ENCODE measurements around the gene RBP4. TPM values are rescaled to one million over a fixed set of nuclear protein-coding genes. Genes with fewer than 3 reads are reported as not detected.

Gene RBP4
- total RNA-seq, 1 donor from 2014 or later: not detected

GRCh38 chr10:93570383-93570782 is 30.7 kb downstream of the RBP4 start:
- Mint-ChIP-seq H3K4me3 (no peak overlapping the region), H3K27me3 (ENCODE audit: insufficient read depth) (peaks cover 41% of the 10 kb centered on the region)

GRCh38 chr10:93568105-93568390 is 33.0 kb downstream of the RBP4 start:
- Mint-ChIP-seq H3K27me3 (ENCODE audit: insufficient read depth) (peaks cover 52% of the 10 kb centered on the region), H3K9me3 (no peaks in the 10 kb centered on the region), H3K4me1 (ENCODE audit: low read depth) (no peaks in the 10 kb centered on the region), H3K4me3 (no peak overlapping the region), H3K36me3 (ENCODE audit: low read depth) (no peaks in the 10 kb centered on the region), H3K27ac (no peak overlapping the region)
- no peak for DNase-seq (ENCODE audit: low spot score)
- intact Hi-C loops (cut with micrococcal nuclease): no loop called here

More at GRCh38 chr10:93570383-93570782, 30.7 kb downstream of the RBP4 start:
- H3K4me1 Mint-ChIP-seq (ENCODE audit: low read depth): no peaks in the 10 kb centered on the region
- no peak overlapping the region for H3K27ac Mint-ChIP-seq
- no peaks in the 10 kb centered on the region for H3K36me3 Mint-ChIP-seq (ENCODE audit: low read depth)
- H3K9me3 Mint-ChIP-seq: no peaks in the 10 kb centered on the region
- DNase-seq (ENCODE audit: low spot score): no peak
- intact Hi-C loops (cut with micrococcal nuclease): no loop called here

DNA sequence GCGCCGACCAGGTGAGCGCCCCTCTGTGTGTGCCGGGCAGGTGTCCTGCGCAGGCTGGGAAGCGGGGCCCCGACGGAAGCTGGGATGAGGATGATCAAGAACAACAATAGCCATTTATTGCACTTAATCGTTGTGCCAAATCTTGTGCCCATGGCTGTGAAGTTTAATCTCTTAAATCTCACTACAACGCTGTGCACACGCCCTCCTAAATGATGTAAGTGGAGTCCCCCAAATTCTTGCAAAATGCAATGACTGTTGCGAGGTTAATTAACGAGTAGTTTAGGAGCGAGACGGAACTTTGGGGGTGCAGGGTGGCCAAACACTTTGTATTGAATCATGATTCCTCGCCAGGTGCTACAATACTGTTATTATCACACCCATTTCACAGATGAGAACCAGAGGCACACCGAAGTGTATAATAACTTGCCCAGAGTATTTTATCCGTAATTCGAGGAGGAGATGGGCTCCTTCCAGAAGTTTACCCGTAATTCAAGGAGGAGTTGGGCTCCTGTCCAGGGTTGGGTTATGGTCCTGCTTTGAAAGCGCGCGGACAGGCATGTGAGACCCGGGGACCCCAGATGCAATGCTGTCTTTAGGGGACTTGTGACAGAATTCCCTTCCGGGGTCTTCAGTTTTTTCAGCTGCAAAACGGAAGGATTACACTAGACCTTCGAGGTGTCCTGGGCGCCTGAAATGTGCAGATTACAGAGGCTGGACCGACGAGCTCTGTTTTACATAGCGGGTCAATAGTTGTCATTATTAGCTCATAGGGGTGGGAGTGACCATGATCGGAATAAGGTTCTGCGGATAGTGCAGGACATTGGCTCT is 33.5 kb downstream of the RBP4 start:
- H3K27me3 Mint-ChIP-seq (ENCODE audit: insufficient read depth): peaks cover 50% of the 10 kb centered on the region
- H3K36me3 Mint-ChIP-seq (ENCODE audit: low read depth): no peaks in the 10 kb centered on the region
- no peak overlapping the region for H3K27ac Mint-ChIP-seq
- no peaks in the 10 kb centered on the region for H3K9me3 Mint-ChIP-seq
- no peak overlapping the region for H3K4me3 Mint-ChIP-seq
- H3K4me1 Mint-ChIP-seq (ENCODE audit: low read depth): no peaks in the 10 kb centered on the region
- no peak for DNase-seq (ENCODE audit: low spot score)
- intact Hi-C loops (cut with micrococcal nuclease): no loop called here

DNA sequence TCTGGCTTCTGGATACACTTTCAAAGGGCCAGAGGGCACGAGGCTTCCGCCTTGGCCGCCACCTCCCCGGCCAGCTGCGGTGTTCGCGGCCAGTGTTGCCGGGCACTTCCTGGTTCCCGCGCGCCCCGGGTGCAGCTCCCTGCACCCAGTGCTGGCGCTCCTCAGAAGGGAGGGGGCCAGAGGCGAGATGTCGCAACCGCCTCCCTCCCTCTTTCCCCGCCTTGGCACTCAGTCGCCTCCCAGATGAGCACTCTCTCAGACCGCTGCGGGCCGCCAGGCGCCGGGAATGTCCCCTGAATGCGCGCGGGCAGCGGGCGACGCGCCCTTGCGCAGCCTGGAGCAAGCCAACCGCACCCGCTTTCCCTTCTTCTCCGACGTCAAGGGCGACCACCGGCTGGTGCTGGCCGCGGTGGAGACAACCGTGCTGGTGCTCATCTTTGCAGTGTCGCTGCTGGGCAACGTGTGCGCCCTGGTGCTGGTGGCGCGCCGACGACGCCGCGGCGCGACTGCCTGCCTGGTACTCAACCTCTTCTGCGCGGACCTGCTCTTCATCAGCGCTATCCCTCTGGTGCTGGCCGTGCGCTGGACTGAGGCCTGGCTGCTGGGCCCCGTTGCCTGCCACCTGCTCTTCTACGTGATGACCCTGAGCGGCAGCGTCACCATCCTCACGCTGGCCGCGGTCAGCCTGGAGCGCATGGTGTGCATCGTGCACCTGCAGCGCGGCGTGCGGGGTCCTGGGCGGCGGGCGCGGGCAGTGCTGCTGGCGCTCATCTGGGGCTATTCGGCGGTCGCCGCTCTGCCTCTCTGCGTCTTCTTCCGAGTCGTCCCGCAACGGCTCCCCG is 34.4 kb downstream of the RBP4 start, which contains the start of gene FFAR4:
FFAR4 (plus strand) TSS at position 231 of the 842 bp plus-strand sequence; CDS start at position 287, 56 bp downstream.
- no peak within 1 kb of the TSS for H3K27ac Mint-ChIP-seq
- no peak within 1 kb of the TSS for H3K4me3 Mint-ChIP-seq
- DNase-seq (ENCODE audit: low spot score): no peak
- intact Hi-C loops (cut with micrococcal nuclease): no loop called here
- no peaks in the 10 kb centered on the region for H3K4me1 Mint-ChIP-seq (ENCODE audit: low read depth)
- H3K36me3 Mint-ChIP-seq (ENCODE audit: low read depth): no peaks in the 10 kb centered on the region
- H3K9me3 Mint-ChIP-seq: no peaks in the 10 kb centered on the region
- H3K27me3 Mint-ChIP-seq (ENCODE audit: insufficient read depth): peaks cover 44% of the 10 kb centered on the region

DNA sequence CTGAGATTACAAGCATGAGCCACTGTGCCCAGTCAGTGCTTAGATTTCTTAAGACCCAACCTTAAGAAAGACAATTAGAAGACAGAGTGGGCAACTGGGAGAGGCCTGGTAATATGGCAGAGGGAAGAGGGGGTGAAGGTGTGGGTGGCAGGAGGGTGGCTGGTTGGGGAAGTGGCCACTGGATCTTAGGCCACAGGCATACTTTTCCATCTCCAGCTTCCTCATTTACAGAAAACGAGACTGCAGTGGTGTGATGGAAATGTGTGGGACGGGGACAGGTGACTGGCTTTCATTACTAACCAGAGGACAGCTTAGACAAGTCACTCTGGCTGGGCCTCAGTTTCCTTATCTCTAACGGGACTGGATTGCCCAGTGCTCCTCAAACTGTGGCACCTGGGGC is 35.6 kb downstream of the RBP4 start:
- intact Hi-C loops (cut with micrococcal nuclease): no loop called here
- H3K4me3 Mint-ChIP-seq: no peak overlapping the region
- H3K27ac Mint-ChIP-seq: no peak overlapping the region
- DNase-seq (ENCODE audit: low spot score): no peak
- H3K36me3 Mint-ChIP-seq (ENCODE audit: low read depth): no peaks in the 10 kb centered on the region
- no peaks in the 10 kb centered on the region for H3K9me3 Mint-ChIP-seq
- peaks cover 41% of the 10 kb centered on the region for H3K27me3 Mint-ChIP-seq (ENCODE audit: insufficient read depth)
- H3K4me1 Mint-ChIP-seq (ENCODE audit: low read depth): no peaks in the 10 kb centered on the region

GRCh38 chr10:93560541-93560940 is 40.5 kb downstream of the RBP4 start:
- H3K36me3 Mint-ChIP-seq (ENCODE audit: low read depth): no peaks in the 10 kb centered on the region
- no peaks in the 10 kb centered on the region for H3K4me1 Mint-ChIP-seq (ENCODE audit: low read depth)
- H3K4me3 Mint-ChIP-seq: no peak overlapping the region
- no peak for DNase-seq (ENCODE audit: low spot score)
- no peak overlapping the region for H3K27ac Mint-ChIP-seq
- no peaks in the 10 kb centered on the region for H3K9me3 Mint-ChIP-seq
- peaks cover 21% of the 10 kb centered on the region for H3K27me3 Mint-ChIP-seq (ENCODE audit: insufficient read depth)
- intact Hi-C loops (cut with micrococcal nuclease): no loop called here

DNA sequence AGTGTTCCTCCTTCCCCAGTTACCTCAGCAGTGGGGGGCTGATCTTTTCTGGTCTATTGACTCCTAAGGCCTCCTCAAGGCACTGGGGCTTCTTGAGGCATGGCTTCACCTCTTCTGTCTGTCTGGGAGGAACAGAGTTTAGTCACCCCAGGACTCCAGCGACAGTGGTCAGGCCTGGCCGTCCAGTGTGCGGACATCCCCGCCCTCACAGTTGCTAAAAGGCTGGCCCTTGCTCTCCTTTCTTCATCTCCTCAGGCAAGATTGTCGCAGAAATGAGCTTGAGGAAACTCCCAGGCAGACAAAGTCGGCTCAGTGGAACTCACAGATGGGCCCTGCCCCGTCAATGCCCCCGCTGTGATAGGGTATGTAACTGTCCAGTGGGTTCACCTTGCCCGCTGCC is 41.5 kb downstream of the RBP4 start:
- Mint-ChIP-seq H3K4me3 (no peak overlapping the region), H3K9me3 (no peaks in the 10 kb centered on the region)

DNA sequence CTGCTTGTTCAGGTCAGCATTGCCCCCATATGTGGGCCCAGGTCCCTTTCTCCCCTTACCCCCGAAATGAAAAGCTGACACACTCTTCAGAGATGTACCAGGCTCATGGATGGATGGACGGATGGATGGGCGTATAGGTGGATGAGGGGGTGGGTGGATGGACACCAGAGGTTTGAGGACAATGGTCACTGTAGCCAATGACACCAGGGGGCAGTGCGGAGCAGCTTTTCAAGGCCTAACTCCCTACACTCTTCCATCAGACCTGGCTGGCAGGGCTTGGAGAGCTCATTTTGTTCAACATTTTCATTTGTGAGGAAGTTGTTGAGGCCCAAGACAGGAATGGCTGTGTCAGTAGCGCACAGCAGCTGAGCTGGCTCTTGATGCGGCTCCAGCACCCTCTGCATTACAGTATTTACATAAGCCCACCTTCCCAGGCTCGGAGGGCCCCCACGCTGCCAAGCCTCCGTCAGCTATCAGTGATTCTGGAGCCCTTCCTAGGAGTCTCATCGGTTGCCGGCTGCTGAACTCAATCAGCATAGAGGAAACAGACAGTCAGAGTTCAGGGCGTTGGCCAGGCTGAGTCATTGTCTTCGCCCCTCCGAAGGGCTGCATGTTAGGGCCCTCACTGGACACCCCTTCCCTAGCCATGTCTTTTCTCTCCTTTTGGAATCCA is 46.1 kb downstream of the RBP4 start:
- DNase-seq (ENCODE audit: low spot score): peak; percentile 8
- intact Hi-C loops (cut with micrococcal nuclease): loop anchor here (1.0 to 2.0 kb wide), 3 partner anchors 125 to 304 kb away; no protein-coding TSS in a partner anchor
- Mint-ChIP-seq H3K4me1 (ENCODE audit: low read depth) (no peaks in the 10 kb centered on the region), H3K27me3 (ENCODE audit: insufficient read depth) (peaks cover 7% of the 10 kb centered on the region), H3K36me3 (ENCODE audit: low read depth) (no peaks in the 10 kb centered on the region), H3K27ac (no peak overlapping the region), H3K9me3 (no peaks in the 10 kb centered on the region), H3K4me3 (no peak overlapping the region)

More for the DNA sequence above, 41.5 kb downstream of the RBP4 start:
- Mint-ChIP-seq H3K27me3 (ENCODE audit: insufficient read depth) (peaks cover 12% of the 10 kb centered on the region), H3K27ac (no peak overlapping the region), H3K4me1 (ENCODE audit: low read depth) (no peaks in the 10 kb centered on the region), H3K36me3 (ENCODE audit: low read depth) (no peaks in the 10 kb centered on the region)
- no peak for DNase-seq (ENCODE audit: low spot score)
- intact Hi-C loops (cut with micrococcal nuclease): no loop called here

DNA sequence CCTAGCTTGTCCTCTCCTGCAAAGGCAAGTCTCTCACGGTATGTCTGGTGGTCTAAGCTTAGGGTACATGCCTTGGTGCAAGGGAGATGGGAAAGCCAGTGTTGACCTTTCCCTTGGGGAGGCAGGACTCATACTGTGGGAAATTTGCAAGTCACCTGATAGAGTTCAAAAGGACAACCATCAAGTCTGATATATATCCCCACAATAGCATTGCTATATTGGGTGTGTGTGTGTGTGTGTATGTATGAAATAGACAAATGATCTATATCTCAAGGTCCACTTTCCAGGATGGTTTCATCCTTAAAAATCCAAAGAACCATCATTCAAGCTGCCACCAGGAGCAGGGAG is 46.7 kb downstream of the RBP4 start:
- Mint-ChIP-seq H3K9me3 (no peaks in the 10 kb centered on the region), H3K4me1 (ENCODE audit: low read depth) (no peaks in the 10 kb centered on the region), H3K36me3 (ENCODE audit: low read depth) (no peaks in the 10 kb centered on the region), H3K4me3 (no peak overlapping the region), H3K27me3 (ENCODE audit: insufficient read depth) (peaks cover 7% of the 10 kb centered on the region), H3K27ac (no peak overlapping the region)
- intact Hi-C loops (cut with micrococcal nuclease): loop anchor here (2.0 kb wide), 2 partner anchors 263 to 305 kb away; no protein-coding TSS in a partner anchor
- DNase-seq (ENCODE audit: low spot score): no peak

DNA sequence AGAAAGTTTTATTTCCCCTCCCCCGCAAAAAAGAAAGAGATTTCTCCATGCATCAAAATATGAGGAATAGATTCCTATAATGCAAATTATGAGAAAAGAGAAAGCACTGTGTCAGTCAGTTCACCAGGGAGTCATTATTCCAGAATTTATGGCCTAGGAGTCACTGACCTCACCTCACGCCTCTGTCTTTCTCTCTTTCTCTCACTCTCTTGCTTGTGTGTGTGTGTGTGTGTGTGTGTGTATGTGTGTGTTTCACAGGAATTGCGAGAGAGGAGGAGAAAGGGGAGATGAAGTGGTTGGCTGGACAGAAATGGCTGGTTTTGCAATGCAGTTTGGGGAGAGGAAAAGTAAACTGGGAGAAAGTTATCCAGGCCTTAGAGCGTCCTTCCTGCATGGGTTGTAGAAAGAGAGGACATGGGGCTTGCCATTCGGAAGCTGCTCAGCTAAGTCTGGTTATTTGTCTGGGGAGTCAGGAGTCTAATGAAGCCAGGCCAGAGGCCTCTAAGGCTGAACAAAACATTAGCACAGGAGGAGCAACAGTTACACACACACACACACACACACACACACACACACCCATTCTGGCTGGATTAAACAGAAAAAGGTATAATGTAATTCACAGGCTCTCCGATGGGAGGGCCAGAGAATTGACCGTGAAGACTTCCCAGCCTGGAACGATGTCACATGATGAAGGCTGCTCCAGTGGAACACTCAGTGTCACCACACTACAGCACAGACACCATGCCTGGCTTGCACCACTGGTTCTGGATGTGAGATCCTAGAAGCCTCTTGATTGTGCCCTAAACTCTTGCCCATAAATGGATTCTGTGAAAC is 47.3 kb downstream of the RBP4 start:
- no peak overlapping the region for H3K4me3 Mint-ChIP-seq

GRCh38 chr10:93552780-93553179 is 48.3 kb downstream of the RBP4 start:
- Mint-ChIP-seq H3K27ac (no peak overlapping the region), H3K27me3 (ENCODE audit: insufficient read depth) (peaks cover 10% of the 10 kb centered on the region), H3K9me3 (no peaks in the 10 kb centered on the region), H3K36me3 (ENCODE audit: low read depth) (no peaks in the 10 kb centered on the region), H3K4me1 (ENCODE audit: low read depth) (no peaks in the 10 kb centered on the region), H3K4me3 (no peak overlapping the region)
- no peak for DNase-seq (ENCODE audit: low spot score)
- intact Hi-C loops (cut with micrococcal nuclease): no loop called here

More for the DNA sequence above, 47.3 kb downstream of the RBP4 start:
- Mint-ChIP-seq H3K4me1 (ENCODE audit: low read depth) (no peaks in the 10 kb centered on the region), H3K27ac (no peak overlapping the region), H3K27me3 (ENCODE audit: insufficient read depth) (peaks cover 7% of the 10 kb centered on the region), H3K36me3 (ENCODE audit: low read depth) (no peaks in the 10 kb centered on the region), H3K9me3 (no peaks in the 10 kb centered on the region)
- intact Hi-C loops (cut with micrococcal nuclease): loop anchor here (2.0 kb wide), 2 partner anchors 263 to 305 kb away; no protein-coding TSS in a partner anchor
- DNase-seq (ENCODE audit: low spot score): no peak

DNA sequence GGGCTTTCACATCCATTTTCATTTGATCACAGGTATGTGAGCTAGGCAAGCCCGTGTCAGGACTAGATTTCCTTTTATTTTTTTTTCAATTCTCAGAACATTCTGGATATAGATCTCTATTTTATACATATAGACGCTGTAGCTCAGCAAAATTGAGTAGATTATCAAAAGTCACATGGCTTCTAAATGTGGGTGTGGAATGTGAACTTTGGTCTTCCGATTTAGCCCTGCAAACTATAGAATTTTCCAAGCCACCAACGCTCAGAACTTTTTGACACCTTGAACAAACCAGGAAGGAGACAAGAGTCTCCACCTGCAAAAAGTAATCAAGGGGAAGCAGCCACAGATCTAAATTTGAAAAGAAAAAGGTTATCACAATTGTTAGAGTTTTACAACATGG is 50.4 kb downstream of the RBP4 start:
- no peak for DNase-seq (ENCODE audit: low spot score)
- H3K27ac Mint-ChIP-seq: no peak overlapping the region
- peaks cover 3% of the 10 kb centered on the region for H3K27me3 Mint-ChIP-seq (ENCODE audit: insufficient read depth)
- no peak overlapping the region for H3K4me3 Mint-ChIP-seq
- no peaks in the 10 kb centered on the region for H3K4me1 Mint-ChIP-seq (ENCODE audit: low read depth)
- H3K9me3 Mint-ChIP-seq: no peaks in the 10 kb centered on the region
- intact Hi-C loops (cut with micrococcal nuclease): no loop called here
- H3K36me3 Mint-ChIP-seq (ENCODE audit: low read depth): no peaks in the 10 kb centered on the region
